ACHN (cell line): ENCODE results near the gene MRPL33.

Experiments used
- DNase-seq: peaks from one replicate; pipeline ENCODE4 v3.0.0-alpha.2; 2015
- in situ Hi-C: cut with HindIII; loops from 2 replicates; pipeline ENCODE4 v1.10.0; 2017; ENCODE audit warnings: low sequenced_read_pairs, low pct_ligation_motif_present, low pct_unique_long_range_greater_than_20kb

Gene MRPL33

GRCh38 chr2:27765621-27766286 lies 5.8 kb upstream of the MRPL33 start:
- DNase-seq: no peak
- in situ Hi-C loops: no loop called here

- in situ Hi-C loops: no loop called here
- no peak for DNase-seq
These were observed 5.2 kb upstream of the MRPL33 start for GRCh38 chr2:27766287-27766661.

GRCh38 chr2:27771202-27771547 lies 344 bp upstream of the MRPL33 start:
- DNase-seq: no peak
- in situ Hi-C loops: no loop called here

GRCh38 chr2:27772804-27773203 lies 1.3 kb downstream of the MRPL33 start:
- in situ Hi-C loops: no loop called here
- peak; percentile 38 for DNase-seq

GRCh38 chr2:27773959-27774358 lies 2.4 kb downstream of the MRPL33 start:
- DNase-seq: no peak
- in situ Hi-C loops: no loop called here

GRCh38 chr2:27776097-27776496 lies 4.6 kb downstream of the MRPL33 start:
- in situ Hi-C loops: no loop called here
- DNase-seq: no peak

GRCh38 chr2:27776696-27777095 lies 5.2 kb downstream of the MRPL33 start:
- DNase-seq: no peak
- in situ Hi-C loops: no loop called here

- in situ Hi-C loops: no loop called here
- DNase-seq: no peak
These were observed 8.0 kb downstream of the MRPL33 start for GRCh38 chr2:27779417-27780055.

GRCh38 chr2:27781496-27781895 lies 10.0 kb downstream of the MRPL33 start:
- in situ Hi-C loops: no loop called here
- no peak for DNase-seq

GRCh38 chr2:27782701-27783100 lies 11.2 kb downstream of the MRPL33 start:
- in situ Hi-C loops: no loop called here

GRCh38 chr2:27790796-27791195 lies 19.3 kb downstream of the MRPL33 start:
- no peak for DNase-seq
- in situ Hi-C loops: no loop called here

More at GRCh38 chr2:27782701-27783100, 11.2 kb downstream of the MRPL33 start:
- DNase-seq: no peak

- in situ Hi-C loops: no loop called here
- DNase-seq: no peak
These were observed 21.2 kb downstream of the MRPL33 start for GRCh38 chr2:27792759-27793158.

- no peak for DNase-seq
- in situ Hi-C loops: no loop called here
These were observed 23.7 kb downstream of the MRPL33 start for GRCh38 chr2:27795093-27795834.

- DNase-seq: no peak
These were observed 24.4 kb downstream of the MRPL33 start for GRCh38 chr2:27795868-27796277.

GRCh38 chr2:27796791-27797765 lies 25.6 kb downstream of the MRPL33 start:
- no peak for DNase-seq
- in situ Hi-C loops: no loop called here

More at GRCh38 chr2:27795868-27796277, 24.4 kb downstream of the MRPL33 start:
- in situ Hi-C loops: no loop called here

GRCh38 chr2:27797841-27798240 lies 26.3 kb downstream of the MRPL33 start:
- in situ Hi-C loops: no loop called here
- no peak for DNase-seq

- in situ Hi-C loops: no loop called here
- DNase-seq: no peak
These were observed 27.0 kb downstream of the MRPL33 start for GRCh38 chr2:27798486-27798885.

GRCh38 chr2:27798948-27799645 lies 27.6 kb downstream of the MRPL33 start:
- peak; percentile 100 for DNase-seq
- in situ Hi-C loops: no loop called here
